Smooth muscle cell (in vitro differentiated cells): ENCODE results near the gene PIGO. TPM values are rescaled to one million over a fixed set of nuclear protein-coding genes. Genes with fewer than 3 reads are reported as not detected.

ENCODE experiments used
- DNase-seq: peaks from one replicate; lab custom pipeline; 2025; ENCODE audit not compliant: unreplicated experiment; lab: John Stamatoyannopoulos, UW
- H2AFZ ChIP-seq: fragments of 200-600 bp; sonication (generic); 2 replicates; pipeline ENCODE4 v1.6.0; 2016; ENCODE audit warnings: antibody characterized with exemption, low read depth, mild to moderate bottlenecking
- H3F3A ChIP-seq: fragments of 200-600 bp; sonication (generic); 2 replicates; pipeline ENCODE4 v1.6.0; 2017; ENCODE audit warnings: antibody characterized with exemption, low read depth
- H3K27ac ChIP-seq: fragments of 200-600 bp; sonication (generic); 2 replicates; pipeline ENCODE4 v1.5.1; 2016; ENCODE audit warnings: low read depth, mild to moderate bottlenecking
- H3K27me3 ChIP-seq: fragments of 200-600 bp; sonication (generic); 2 replicates; pipeline ENCODE4 v1.6.1; 2016; ENCODE audit warnings: low read depth, mild to moderate bottlenecking
- H3K36me3 ChIP-seq: fragments of 200-600 bp; sonication (generic); 2 replicates; pipeline ENCODE4 v1.5.1; 2016; ENCODE audit warnings: low read depth
- H3K4me1 ChIP-seq: fragments of 200-600 bp; sonication (generic); 2 replicates; pipeline ENCODE4 v1.5.1; 2016; ENCODE audit warnings: low read depth
- H3K4me2 ChIP-seq: fragments of 200-600 bp; sonication (generic); 2 replicates; pipeline ENCODE4 v1.6.0; 2016; ENCODE audit warnings: mild to moderate bottlenecking
- H3K4me3 ChIP-seq: fragments of 200-600 bp; sonication (generic); 2 replicates; pipeline ENCODE4 v1.5.1; 2016; ENCODE audit warnings: mild to moderate bottlenecking
- H3K79me2 ChIP-seq: fragments of 200-600 bp; sonication (generic); 2 replicates; pipeline ENCODE4 v1.6.0; 2016; ENCODE audit warnings: low read depth, mild to moderate bottlenecking
- H3K9ac ChIP-seq: fragments of 200-600 bp; sonication (generic); 2 replicates; pipeline ENCODE4 v1.6.0; 2016; ENCODE audit warnings: low read depth
- H3K9me3 ChIP-seq: fragments of 200-600 bp; sonication (generic); replicated peaks from 2 replicates; pipeline ENCODE4 v1.5.1; 2016; ENCODE audit warnings: low read depth
- H4K20me1 ChIP-seq: fragments of 200-600 bp; sonication (generic); 2 replicates; pipeline ENCODE4 v1.6.0; 2016; ENCODE audit warnings: low read depth
- CTCF ChIP-seq: fragments of 200-600 bp; sonication (generic); IDR thresholded peaks from 2 replicates; pipeline ENCODE4 v1.5.1; 2017; ENCODE audit warnings: borderline replicate concordance, mild to moderate bottlenecking, antibody characterized with exemption; ENCODE audit not compliant: insufficient read depth, poor library complexity, severe bottlenecking
- WGBS: methylation state at CpG from one replicate; pipeline ENCODE4 v1.1.7; 2016; ENCODE audit warnings: low lambda C conversion rate; 5-methylcytosine and 5-hydroxymethylcytosine counted together
- polyA plus RNA-seq: library from polyadenylated mRNA; unstranded; fragments of >200 nt; fragmentation: Nextera tagmentation; extraction: Ambion mirVana; gene quantifications from 2 replicates; pipeline ENCODE4 v1.2.1, GENCODE V29; 2016
- total RNA-seq: library from RNA; depleted of rRNA; stranded (reverse); fragments of >200 nt; gene quantifications from 2 replicates; pipeline ENCODE4 v1.2.3, GENCODE V29; 2014

Gene PIGO
- total and polyA plus RNA-seq, 2 experiments from 2014 or later, result 27.5 to 29.5 TPM

DNA sequence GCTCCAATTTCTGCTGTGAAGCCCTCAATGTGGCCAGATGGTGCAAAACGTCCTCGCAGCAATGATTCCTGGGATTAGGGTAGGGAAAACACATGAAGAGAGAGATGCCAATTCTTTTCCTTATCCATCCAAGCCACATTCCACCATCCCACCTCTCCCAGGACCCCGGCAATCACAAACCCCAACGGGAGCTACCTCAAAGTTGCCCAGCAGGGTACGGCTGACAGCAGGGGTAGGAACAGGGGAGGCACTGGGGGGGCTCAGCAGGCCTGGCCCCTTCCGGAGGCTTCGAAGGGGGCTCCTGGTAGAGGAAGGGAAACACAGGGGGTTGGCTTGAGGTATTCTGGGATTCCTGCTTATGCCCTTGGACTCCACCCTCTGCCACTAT lies 9.9 kb upstream of the PIGO start:
- 94% methylated on average over 7 of the region's 7 CpGs for WGBS
- DNase-seq, result no peak
- Histone ChIP-seq H4K20me1 (peaks cover 32% of the 10 kb centered on the region), H3K27me3 (no peaks in the 10 kb centered on the region), H3K27ac (no peak overlapping the region), H3K79me2 (peaks cover 44% of the 10 kb centered on the region), H3K4me3 (no peak overlapping the region), H3K4me1 (peaks cover 17% of the 10 kb centered on the region), H3F3A (peaks cover 11% of the 10 kb centered on the region), H2AFZ (no peak overlapping the region), H3K9ac (no peak overlapping the region), H3K9me3 (no peaks in the 10 kb centered on the region), H3K36me3 (no peaks in the 10 kb centered on the region), H3K4me2 (no peak overlapping the region)
- TF ChIP-seq CTCF, result no peak

DNA sequence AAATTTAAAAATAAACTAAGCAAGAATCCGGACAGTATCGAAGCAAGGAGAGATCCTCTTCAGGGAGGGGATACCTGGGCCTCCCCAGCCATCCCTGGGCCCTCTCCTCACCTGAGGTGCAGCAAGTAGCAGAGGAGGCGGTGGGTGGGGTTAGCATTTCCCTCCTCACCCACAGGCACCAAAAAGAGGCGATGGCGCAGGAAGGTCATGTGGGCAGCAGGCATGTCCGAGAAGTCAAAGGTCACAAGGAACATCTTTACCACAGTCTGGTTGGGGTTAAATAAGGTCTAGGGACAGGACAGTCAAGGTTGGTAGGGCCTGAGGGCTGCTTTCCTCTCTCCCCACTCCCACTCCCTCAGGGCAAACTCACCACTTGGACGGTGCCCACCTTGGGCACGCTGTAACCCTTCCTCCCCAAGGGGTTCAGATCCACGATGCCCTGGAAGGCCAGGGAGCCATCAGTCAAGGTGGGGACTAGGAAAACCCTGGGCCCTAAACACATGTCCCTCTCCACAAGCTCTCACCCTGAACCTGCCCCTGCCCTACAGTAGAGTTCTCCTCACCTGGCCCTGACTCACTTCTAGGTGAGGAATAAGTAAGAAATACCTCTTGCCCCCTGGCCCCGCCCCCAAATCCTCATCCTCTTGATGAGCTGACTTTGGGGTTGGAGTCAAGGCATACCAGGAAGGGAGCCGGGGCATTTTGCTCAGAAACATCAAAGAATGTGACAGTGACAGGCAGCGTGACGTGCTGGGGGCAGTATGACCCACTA lies 9.4 kb upstream of the PIGO start:
- H3K36me3 ChIP-seq, result no peaks in the 10 kb centered on the region
- H3K27ac ChIP-seq, result no peak overlapping the region
- peaks cover 38% of the 10 kb centered on the region for H3K79me2 ChIP-seq
- H3K4me1 ChIP-seq, result peaks cover 16% of the 10 kb centered on the region
- H2AFZ ChIP-seq, result no peak overlapping the region
- H3F3A ChIP-seq, result peaks cover 11% of the 10 kb centered on the region
- 99% methylated on average over 13 of the region's 13 CpGs for WGBS
- peaks cover 28% of the 10 kb centered on the region for H4K20me1 ChIP-seq
- H3K27me3 ChIP-seq, result no peaks in the 10 kb centered on the region
- TF ChIP-seq CTCF, result no peak
- DNase-seq, result no peak
- H3K9me3 ChIP-seq, result no peaks in the 10 kb centered on the region
- H3K9ac ChIP-seq, result no peak overlapping the region
- H3K4me2 ChIP-seq, result no peak overlapping the region
- no peak overlapping the region for H3K4me3 ChIP-seq

- DNase-seq, result no peak
- Histone ChIP-seq H3K4me2 (no peak overlapping the region), H3K4me3 (no peak overlapping the region), H3K9me3 (no peaks in the 10 kb centered on the region), H4K20me1 (peaks cover 22% of the 10 kb centered on the region), H3K4me1 (peaks cover 11% of the 10 kb centered on the region), H2AFZ (no peak overlapping the region), H3K36me3 (no peaks in the 10 kb centered on the region), H3K79me2 (peaks cover 32% of the 10 kb centered on the region), H3K9ac (no peak overlapping the region), H3F3A (peaks cover 11% of the 10 kb centered on the region), H3K27ac (no peak overlapping the region), H3K27me3 (no peaks in the 10 kb centered on the region)
- WGBS, result 97% methylated on average over 12 of the region's 12 CpGs
- TF ChIP-seq CTCF, result no peak
Observed at GRCh38 chr9:35105126-35105525, 8.7 kb upstream of the PIGO start.

- TF ChIP-seq CTCF, result no peak
- H3K36me3 ChIP-seq, result no peaks in the 10 kb centered on the region
- H3K4me3 ChIP-seq, result no peak overlapping the region
Observed at GRCh38 chr9:35104586-35104985, 8.2 kb upstream of the PIGO start.

More at GRCh38 chr9:35104586-35104985, 8.2 kb upstream of the PIGO start:
- H3K79me2 ChIP-seq, result peaks cover 26% of the 10 kb centered on the region
- H3F3A ChIP-seq, result peaks cover 11% of the 10 kb centered on the region
- H2AFZ ChIP-seq, result no peak overlapping the region
- peak overlapping the region; percentile 87 for H3K9ac ChIP-seq
- H4K20me1 ChIP-seq, result peaks cover 16% of the 10 kb centered on the region
- DNase-seq, result no peak
- peaks cover 11% of the 10 kb centered on the region for H3K4me1 ChIP-seq
- H3K27ac ChIP-seq, result peak overlapping the region; percentile 98
- 95% methylated on average over 4 of the region's 4 CpGs for WGBS
- H3K27me3 ChIP-seq, result no peaks in the 10 kb centered on the region
- no peak overlapping the region for H3K4me2 ChIP-seq
- no peaks in the 10 kb centered on the region for H3K9me3 ChIP-seq
